DND-41 (cell line): ENCODE data around the gene LBX2.

Experiments
- ATAC-seq: fragments of 200-7000 bp; cut with Tn5 transposase; 3 replicates; pipeline ENCODE4 v1.9.1; 2021; ENCODE audit warnings: low read depth; ENCODE audit not compliant: insufficient read depth
- DNase-seq: peaks from one replicate; pipeline ENCODE4 v3.0.0-alpha.2; 2020
- H2AFZ ChIP-seq: 2 replicates; pipeline ENCODE4 v1.6.0; 2012; ENCODE audit warnings: low read depth, low read length
- H3K27ac ChIP-seq: 2 replicates; pipeline ENCODE4 v1.5.1; 2012; ENCODE audit warnings: low read length, inconsistent platforms
- H3K27me3 ChIP-seq: fragments of 200-600 bp; sonication (generic); 2 replicates; pipeline ENCODE4 v1.6.0; 2012; ENCODE audit warnings: low read length, mild to moderate bottlenecking, inconsistent platforms; ENCODE audit not compliant: insufficient read depth, poor library complexity
- H3K36me3 ChIP-seq: 2 replicates; pipeline ENCODE4 v1.5.1; 2012; ENCODE audit warnings: low read length, inconsistent platforms; ENCODE audit not compliant: insufficient read depth
- H3K4me1 ChIP-seq: 2 replicates; pipeline ENCODE4 v1.5.1; 2012; ENCODE audit warnings: mild to moderate bottlenecking, low read length; ENCODE audit not compliant: insufficient read depth
- H3K4me2 ChIP-seq: 2 replicates; pipeline ENCODE4 v1.6.0; 2012; ENCODE audit warnings: mild to moderate bottlenecking, moderate library complexity, low read length, inconsistent platforms; ENCODE audit not compliant: insufficient read depth
- H3K4me3 ChIP-seq, 2 experiments: fragments of 200-600 bp in 1 of 2; shearing (Covaris generic) in 1 of 2; 2 replicates each; pipeline ENCODE4 v1.5.1; 2012 to 2016; ENCODE audit warnings: inconsistent platforms in 2 of 2, low read length in 2 of 2, mild to moderate bottlenecking in 2 of 2, low read depth in 1 of 2, moderate library complexity in 1 of 2
- H3K79me2 ChIP-seq: 2 replicates; pipeline ENCODE4 v1.6.0; 2012; ENCODE audit warnings: low read length, inconsistent platforms; ENCODE audit not compliant: insufficient read depth
- H3K9ac ChIP-seq: 2 replicates; pipeline ENCODE4 v1.6.0; 2012; ENCODE audit warnings: low read depth, mild to moderate bottlenecking, inconsistent platforms, low read length, moderate library complexity
- H3K9me3 ChIP-seq: 2 replicates; pipeline ENCODE4 v1.5.1; 2012; ENCODE audit warnings: low read length, moderate library complexity, mild to moderate bottlenecking, inconsistent platforms; ENCODE audit not compliant: insufficient read depth, severe bottlenecking
- H4K20me1 ChIP-seq: 2 replicates; pipeline ENCODE4 v1.6.0; 2012; ENCODE audit warnings: low read length; ENCODE audit not compliant: insufficient read depth
- EZH2 ChIP-seq: IDR thresholded peaks from 3 replicates; pipeline ENCODE4 v1.6.1; 2012; ENCODE audit warnings: borderline replicate concordance, low read depth, mild to moderate bottlenecking, moderate library complexity, low read length, inconsistent platforms; ENCODE audit not compliant: severe bottlenecking
- TF ChIP-seq, protein P1 (sequence below): IDR thresholded peaks from 2 replicates; pipeline ENCODE4 v1.5.1; 2012; ENCODE audit warnings: borderline replicate concordance, low read length, moderate library complexity, mild to moderate bottlenecking; ENCODE audit not compliant: poor library complexity, severe bottlenecking; ENCODE audit errors: extremely low read depth

LBX2 gene

DNA sequence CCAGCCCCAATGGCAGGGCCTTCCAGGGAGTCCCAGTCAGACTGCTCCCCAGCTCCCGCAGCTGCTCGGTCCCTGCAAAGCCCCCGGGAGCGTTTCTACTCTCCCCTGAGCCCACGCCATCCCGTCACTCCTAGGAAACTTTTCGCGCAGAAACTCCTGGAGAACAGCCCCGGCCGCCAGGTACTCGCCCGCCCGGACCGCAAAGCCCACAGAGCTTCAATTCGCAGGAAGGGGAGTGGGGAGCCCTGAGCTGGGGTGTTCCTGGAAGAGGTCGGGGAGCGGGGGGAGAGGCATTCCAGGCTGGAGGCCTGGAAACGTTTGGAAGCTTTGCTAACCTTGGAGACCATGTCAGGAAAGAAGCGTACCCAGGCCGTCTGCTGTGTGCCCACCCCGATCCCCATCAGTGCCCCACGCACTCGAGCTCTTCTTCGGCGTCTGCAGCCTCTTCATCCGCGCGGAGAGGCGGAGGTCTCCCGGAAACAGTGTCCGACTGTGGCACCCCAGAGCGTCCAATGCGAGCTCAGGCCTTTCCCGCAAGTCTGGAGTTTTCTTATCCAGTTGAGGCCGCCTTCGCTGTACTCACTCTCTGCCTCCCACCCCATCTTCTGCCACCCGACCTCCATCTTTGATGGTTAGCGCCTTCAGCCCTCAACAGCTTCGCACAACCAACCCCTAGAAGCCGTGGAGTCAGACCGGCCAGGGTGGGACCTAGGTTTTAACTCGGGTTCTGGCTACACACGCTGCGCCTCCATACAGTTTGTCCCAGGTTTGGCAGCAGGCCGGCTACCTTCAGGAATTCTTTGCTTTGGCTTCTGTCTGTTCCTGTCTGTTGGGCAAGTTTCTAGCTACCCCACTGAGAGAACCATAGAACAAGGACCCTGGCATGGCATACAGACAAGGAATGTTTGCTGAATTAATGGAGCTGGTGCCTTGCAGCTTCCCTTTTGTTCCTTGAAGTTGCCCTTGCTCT lies 4.4 kb upstream of the LBX2 start:
- Histone ChIP-seq H3K4me1 (peaks cover 41% of the 10 kb centered on the region), H3K9ac (no peak overlapping the region)

DNA sequence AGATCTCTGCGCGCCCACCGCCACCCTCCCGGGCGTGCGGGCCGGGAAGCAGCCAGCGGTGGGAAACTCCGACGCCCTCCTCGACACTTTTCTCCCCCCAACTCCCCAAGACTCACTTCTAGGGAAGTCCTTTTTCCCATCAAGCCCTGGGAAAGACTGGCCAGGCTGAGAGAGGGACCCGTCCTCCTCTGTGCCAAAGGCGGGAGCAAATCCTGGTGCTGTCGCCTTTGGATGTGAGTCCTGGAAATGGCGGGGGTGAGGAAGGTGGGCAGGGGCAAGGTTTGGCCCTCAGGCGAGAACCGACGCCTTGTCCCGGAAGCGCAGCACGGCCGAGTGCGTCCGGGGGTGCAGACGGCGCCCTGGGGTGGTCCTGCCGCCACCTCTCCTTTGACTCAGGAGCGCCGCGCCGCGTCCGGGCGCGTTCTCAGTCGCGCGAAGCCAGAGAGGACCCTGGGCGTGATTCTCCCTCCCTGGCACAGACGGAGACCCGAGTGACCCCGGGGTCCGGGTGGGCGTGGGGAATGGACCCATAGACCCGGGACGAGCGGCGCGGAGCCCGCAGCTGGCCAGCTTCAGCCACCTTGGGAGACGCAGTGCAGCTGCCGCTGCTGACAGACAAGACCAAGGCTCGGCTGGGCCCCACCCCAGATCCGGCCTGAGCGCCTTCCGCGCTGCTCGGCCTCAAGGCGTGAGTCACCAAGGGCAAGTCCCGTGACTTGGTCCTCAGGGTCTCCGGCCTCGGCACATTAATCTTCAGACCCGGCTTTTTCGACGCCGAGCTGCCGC lies 3.5 kb upstream of the LBX2 start:
- Histone ChIP-seq H2AFZ (no peak overlapping the region), H3K4me3 (no peak overlapping the region), H3K9ac (no peak overlapping the region), H3K4me2 (no peak overlapping the region), H4K20me1 (no peaks in the 10 kb centered on the region), H3K4me1 (peaks cover 36% of the 10 kb centered on the region), H3K27ac (no peak overlapping the region), H3K9me3 (no peaks in the 10 kb centered on the region), H3K79me2 (peaks cover 28% of the 10 kb centered on the region), H3K27me3 (no peaks in the 10 kb centered on the region), H3K36me3 (peaks cover 11% of the 10 kb centered on the region)
- ATAC-seq = no peak
- no peak for DNase-seq
- no peak for TF ChIP-seq EZH2
- TF ChIP-seq, protein P1, sequence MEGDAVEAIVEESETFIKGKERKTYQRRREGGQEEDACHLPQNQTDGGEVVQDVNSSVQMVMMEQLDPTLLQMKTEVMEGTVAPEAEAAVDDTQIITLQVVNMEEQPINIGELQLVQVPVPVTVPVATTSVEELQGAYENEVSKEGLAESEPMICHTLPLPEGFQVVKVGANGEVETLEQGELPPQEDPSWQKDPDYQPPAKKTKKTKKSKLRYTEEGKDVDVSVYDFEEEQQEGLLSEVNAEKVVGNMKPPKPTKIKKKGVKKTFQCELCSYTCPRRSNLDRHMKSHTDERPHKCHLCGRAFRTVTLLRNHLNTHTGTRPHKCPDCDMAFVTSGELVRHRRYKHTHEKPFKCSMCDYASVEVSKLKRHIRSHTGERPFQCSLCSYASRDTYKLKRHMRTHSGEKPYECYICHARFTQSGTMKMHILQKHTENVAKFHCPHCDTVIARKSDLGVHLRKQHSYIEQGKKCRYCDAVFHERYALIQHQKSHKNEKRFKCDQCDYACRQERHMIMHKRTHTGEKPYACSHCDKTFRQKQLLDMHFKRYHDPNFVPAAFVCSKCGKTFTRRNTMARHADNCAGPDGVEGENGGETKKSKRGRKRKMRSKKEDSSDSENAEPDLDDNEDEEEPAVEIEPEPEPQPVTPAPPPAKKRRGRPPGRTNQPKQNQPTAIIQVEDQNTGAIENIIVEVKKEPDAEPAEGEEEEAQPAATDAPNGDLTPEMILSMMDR = no peak

More for the DNA sequence above, 4.4 kb upstream of the LBX2 start:
- DNase-seq (no peak), ATAC-seq (no peak)
- no peaks in the 10 kb centered on the region for H3K9me3 ChIP-seq
- H4K20me1 ChIP-seq = no peaks in the 10 kb centered on the region
- H2AFZ ChIP-seq = no peak overlapping the region
- H3K79me2 ChIP-seq = peaks cover 19% of the 10 kb centered on the region
- no peak overlapping the region for H3K4me2 ChIP-seq
- no peak overlapping the region for H3K4me3 ChIP-seq
- H3K27me3 ChIP-seq = no peaks in the 10 kb centered on the region
- no peak overlapping the region for H3K27ac ChIP-seq
- peaks cover 11% of the 10 kb centered on the region for H3K36me3 ChIP-seq
- TF ChIP-seq, protein P1 = no peak
- no peak for TF ChIP-seq EZH2

DNA sequence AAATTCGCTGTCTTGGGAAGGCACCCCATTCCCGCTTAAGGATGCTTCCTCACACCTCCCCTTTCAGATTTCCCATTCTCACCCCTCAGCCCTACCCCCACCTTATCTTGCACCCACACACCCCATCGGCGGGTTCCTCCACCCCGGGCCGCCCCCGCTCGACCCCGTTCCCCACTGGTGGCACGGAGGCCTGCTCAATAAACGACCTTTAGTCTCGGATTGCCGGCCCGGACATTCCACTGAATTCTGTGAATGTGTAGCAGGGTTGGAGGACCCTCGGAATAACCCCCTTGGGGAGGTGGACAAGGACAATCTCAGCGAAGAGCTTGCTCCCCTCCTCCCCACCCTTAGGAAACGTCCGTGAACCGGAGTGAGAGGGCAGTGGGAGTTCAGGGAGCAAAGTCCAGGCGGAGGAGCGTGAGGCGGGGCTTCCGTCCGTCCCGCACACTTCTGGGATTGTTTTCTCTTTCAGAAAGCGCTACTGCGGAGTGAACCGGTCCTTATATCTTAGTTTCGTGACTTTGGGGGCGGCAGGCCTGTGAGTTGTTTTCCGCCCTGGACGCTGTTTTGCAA lies 2.8 kb upstream of the LBX2 start:
- peaks cover 11% of the 10 kb centered on the region for H3K36me3 ChIP-seq
- H3K79me2 ChIP-seq = peaks cover 31% of the 10 kb centered on the region
- no peak for DNase-seq
- H3K4me2 ChIP-seq = no peak overlapping the region
- TF ChIP-seq, protein P1 = no peak
- no peak for TF ChIP-seq EZH2
- ATAC-seq = no peak
- peaks cover 39% of the 10 kb centered on the region for H3K4me1 ChIP-seq
- no peak overlapping the region for H3K4me3 ChIP-seq
- H3K27ac ChIP-seq = no peak overlapping the region
- H3K9ac ChIP-seq = no peak overlapping the region
- H3K27me3 ChIP-seq = no peaks in the 10 kb centered on the region
- H4K20me1 ChIP-seq = no peaks in the 10 kb centered on the region
- no peak overlapping the region for H2AFZ ChIP-seq
- no peaks in the 10 kb centered on the region for H3K9me3 ChIP-seq
